HepG2 (cell line): Measurements from ENCODE around the gene PIAS1. TPM values are rescaled to one million over a fixed set of nuclear protein-coding genes. Genes with fewer than 3 reads are reported as not detected.

Source experiments
- ATAC-seq: fragments of 200-7000 bp; cut with Tn5 transposase; 3 replicates; pipeline ENCODE4 v1.9.1; 2020; ENCODE audit warnings: mild to moderate bottlenecking, moderate library complexity
- BruUV-seq: library from RNA; stranded (reverse); fragments of 400-500 nt; replicated peaks from 2 replicates; lab custom pipeline; 2021; lab: Mats Ljungman, UMichigan
- CTCF ChIA-PET: fragments of 300-600 bp; formaldehyde crosslinking; extraction: SDS; loops from one replicate; lab custom pipeline; 2021; ENCODE audit warnings: low total read pairs, inconsistent platforms, low intra/inter-chr PET ratio; lab: Yijun Ruan, JAX
- POLR2A ChIA-PET: fragments of 350-600 bp; sonication (Branson Sonifier 250); formaldehyde crosslinking; loops from one replicate; lab custom pipeline; 2020; ENCODE audit warnings: antibody characterized with exemption, inconsistent platforms; lab: Yijun Ruan, JAX
- DNase-seq: peaks from one replicate; pipeline ENCODE4 v3.0.0-alpha.2; 2015; ENCODE audit warnings: low spot score
- FAIRE-seq: peaks from 3 replicates; lab custom pipeline; 2011; peaks lifted over from hg19 to GRCh38; lab: Jason Lieb, UNC
- H2AFZ ChIP-seq: one replicate; pipeline ENCODE4 v1.6.1; 2011; ENCODE audit warnings: low read length, inconsistent platforms
- H3K27ac ChIP-seq: fragments of 300-600 bp; 3 replicates; pipeline ENCODE4 v1.8.0; 2011; ENCODE audit warnings: mixed run types, mild to moderate bottlenecking, mixed read lengths, low read length, inconsistent platforms; ENCODE audit not compliant: insufficient read depth; ENCODE audit errors: extremely low read length
- H3K27me3 ChIP-seq, 2 experiments: fragments of 200-600 bp in 1 of 2; 2 replicates in 1 of 2; 3 replicates in 1 of 2; pipeline versions ENCODE4 v1.6.0 to v1.8.0; 2011; ENCODE audit warnings: low read length in 2 of 2, mild to moderate bottlenecking in 2 of 2, moderate library complexity in 2 of 2, inconsistent platforms in 1 of 2; ENCODE audit not compliant: insufficient read depth in 2 of 2, control insufficient read depth in 1 of 2
- H3K36me3 ChIP-seq, 2 experiments: fragments of 200-600 bp in 1 of 2; replicated peaks in 1 of 2; 2 replicates in 1 of 2; 3 replicates in 1 of 2; pipeline versions ENCODE4 v1.5.1 to v1.8.0; 2011; ENCODE audit warnings: low read length in 2 of 2, inconsistent platforms in 1 of 2; ENCODE audit not compliant: insufficient read depth in 2 of 2, control insufficient read depth in 1 of 2
- H3K4me1 ChIP-seq: 2 replicates; pipeline ENCODE4 v1.5.1; 2012; ENCODE audit warnings: low read length, inconsistent platforms; ENCODE audit not compliant: insufficient read depth
- H3K4me2 ChIP-seq: 2 replicates; pipeline ENCODE4 v1.6.0; 2011; ENCODE audit warnings: low read depth, low read length, inconsistent platforms
- H3K4me3 ChIP-seq, 3 experiments: fragments of 200-600 bp in 1 of 3; sonication (generic), shearing (Covaris generic) in 1 of 3; replicated peaks in 1 of 3; 2 replicates each; pipeline ENCODE4 v1.5.1; 2011 to 2016; ENCODE audit warnings: low read length in 3 of 3, inconsistent platforms in 2 of 3, low read depth in 2 of 3, mild to moderate bottlenecking in 2 of 3, control low read depth in 1 of 3, mixed read lengths in 1 of 3; ENCODE audit not compliant: insufficient read depth in 1 of 3
- H3K79me2 ChIP-seq: one replicate; pipeline ENCODE4 v1.6.1; 2011; ENCODE audit warnings: low read length, inconsistent platforms; ENCODE audit not compliant: insufficient read depth
- H3K9ac ChIP-seq: 2 replicates; pipeline ENCODE4 v1.6.0; 2011; ENCODE audit warnings: mild to moderate bottlenecking, low read depth, low read length, inconsistent platforms; ENCODE audit not compliant: insufficient read depth
- H3K9me3 ChIP-seq: 2 replicates; pipeline ENCODE4 v1.5.1; 2012; ENCODE audit warnings: mild to moderate bottlenecking, low read length
- H4K20me1 ChIP-seq: 2 replicates; pipeline ENCODE4 v1.6.0; 2011; ENCODE audit warnings: inconsistent platforms, mild to moderate bottlenecking, low read length, moderate library complexity; ENCODE audit not compliant: insufficient read depth
- KAT7 ChIP-seq: IDR thresholded peaks from 2 replicates; pipeline ENCODE4 v1.6.1; 2018; ENCODE audit warnings: borderline replicate concordance, missing compliant biosample characterization
- NR2F6 ChIP-seq, 2 experiments: IDR thresholded peaks; 2 replicates each; pipeline ENCODE4 v1.6.1; 2016; ENCODE audit warnings: antibody characterized with exemption in 1 of 2, mild to moderate bottlenecking in 1 of 2
- ZBTB46 ChIP-seq: sonication (generic); formaldehyde crosslinking; IDR thresholded peaks from 2 replicates; pipeline ENCODE4 v1.4.0; 2020; ENCODE audit warnings: mild to moderate bottlenecking, missing genetic modification reagents, borderline replicate concordance
- ZNF275 ChIP-seq: sonication (generic); formaldehyde crosslinking; IDR thresholded peaks from 2 replicates; pipeline ENCODE4 v1.8.0; 2022; ENCODE audit warnings: missing genetic modification reagents, mild to moderate bottlenecking, inconsistent platforms, borderline replicate concordance
- ZSCAN21 ChIP-seq: sonication (generic); formaldehyde crosslinking; IDR thresholded peaks from 2 replicates; pipeline ENCODE4 v1.8.0; 2022; ENCODE audit warnings: mild to moderate bottlenecking, missing genetic modification reagents, moderate library complexity, borderline replicate concordance
- WGBS: methylation state at CpG from one replicate; pipeline ENCODE4 v1.1.6; 2017; ENCODE audit warnings: low lambda C conversion rate; 5-methylcytosine and 5-hydroxymethylcytosine counted together
- in situ Hi-C: cut with HindIII; loops from 2 replicates; pipeline ENCODE4 v1.10.0; 2017; ENCODE audit warnings: low pct_unique_long_range_greater_than_20kb; ENCODE audit not compliant: extremely low pct_ligation_motif_present
- intact Hi-C: fragments of 100-400 bp; cut with micrococcal nuclease; formaldehyde crosslinking; loops from one replicate; pipeline ENCODE4 v1.10.0; 2022; ENCODE audit not compliant: unreplicated experiment
- polyA plus RNA-seq, 8 experiments: library from polyadenylated mRNA; depleted of rRNA in 3 of 8; stranded (reverse) in 7 of 8; unstranded in 1 of 8; fragments of >200 nt; fragmentation: Illumina TruSeq in 4 of 8; extraction: Trizol in 4 of 8; gene quantifications; 2 replicates each; pipeline versions ENCODE4 v1.2.1 to v1.2.3, GENCODE V29; 2011 to 2016; ENCODE audit warnings: low read depth in 4 of 8, missing spikeins in 1 of 8, mixed read lengths in 1 of 8; ENCODE audit not compliant: insufficient read depth in 1 of 8
- total RNA-seq, 5 experiments: library from RNA; depleted of rRNA; stranded (reverse); fragments of >200 nt; fragmentation: Illumina TruSeq; extraction: Trizol; gene quantifications; 2 replicates each; pipeline ENCODE4 v1.2.3, GENCODE V29; 2016; ENCODE audit warnings: low read depth in 1 of 5

The PIAS1 gene
- total and polyA plus RNA-seq, 2 of the 13 experiments (the other 11 are each of a cell fraction or from before 2014, with no cell fraction given), result 20.7 to 33.7 TPM

GRCh38 chr15:68091743-68092142 lies 37.6 kb downstream of the PIAS1 start:
- H3K4me1 ChIP-seq, result no peaks in the 10 kb centered on the region

More at GRCh38 chr15:68091743-68092142, 37.6 kb downstream of the PIAS1 start:
- H3K36me3 ChIP-seq, result peaks cover 1 to 14% of the 10 kb centered on the region in 2 experiments; a peak in 2 of 5 replicates
- H3K27ac ChIP-seq, result no peak overlapping the region
- H3K79me2 ChIP-seq, result peaks cover 72% of the 10 kb centered on the region
- H3K27me3 ChIP-seq, result no peaks in the 10 kb centered on the region
- H4K20me1 ChIP-seq, result no peaks in the 10 kb centered on the region; the same call in 1 of the 2 replicates
- CTCF ChIA-PET, result no interaction called here
- H3K4me3 ChIP-seq, result no peak overlapping the region
- H3K9ac ChIP-seq, result no peak overlapping the region
- no TSS peak for BruUV-seq
- peaks cover 8% of the 10 kb centered on the region for H3K9me3 ChIP-seq
- intact Hi-C loops, result no loop called here
- 98% methylated on average over 3 of the region's 3 CpGs for WGBS
- in situ Hi-C loops, result no loop called here
- ATAC-seq (no peak), DNase-seq (no peak), FAIRE-seq (no peak)
- H3K4me2 ChIP-seq, result no peak overlapping the region
- no peak overlapping the region for H2AFZ ChIP-seq
- TF ChIP-seq ZBTB46 (CRISPR knock-in tag) (no peak), KAT7 (CRISPR knock-in tag) (no peak), ZSCAN21 (no peak), ZNF275 (no peak), NR2F6 (IDR thresholded peaks at IDR 0.05) (no peak), NR2F6 (CRISPR knock-in tag; IDR thresholded peaks at IDR 0.05) (no peak)
- POLR2A ChIA-PET, result no interaction called here
